Stomach (tissue), 9 donors: ENCODE results near the gene CENPA. TPM values are rescaled to one million over a fixed set of nuclear protein-coding genes. Genes with fewer than 3 reads are reported as not detected.

ENCODE experiments used
- DNase-seq, 2 donors: peaks; one replicate each; pipeline versions ENCODE4 v3.0.0 to v3.0.0-alpha.2; 2013 to 2019
- H3K27ac ChIP-seq, 5 donors: fragments of 200-600 bp in 4 of 5; sonication (generic) in 4 of 5; one replicate each; pipeline ENCODE4 v1.5.1; 2013 to 2019; ENCODE audit warnings: mild to moderate bottlenecking in 1 of 5, moderate library complexity in 1 of 5
- H3K27me3 ChIP-seq, 3 donors: fragments of 200-600 bp; sonication (generic); one replicate each; pipeline ENCODE4 v1.5.1; 2017 to 2019; ENCODE audit warnings: mixed run types in 1 of 3
- H3K36me3 ChIP-seq, 4 donors: fragments of 200-600 bp; sonication (generic); 1 replicate in 3 of 4; 2 replicates in 1 of 4; pipeline ENCODE4 v1.5.1; 2016 to 2019
- H3K4me1 ChIP-seq, 4 donors: fragments of 200-600 bp; sonication (generic); one replicate each; pipeline ENCODE4 v1.5.1; 2016 to 2019
- H3K4me3 ChIP-seq, 4 donors: fragments of 200-600 bp; sonication (generic) in 3 of 4; one replicate each; pipeline ENCODE4 v1.5.1; 2016 to 2019; ENCODE audit warnings: mild to moderate bottlenecking in 1 of 4
- H3K9me3 ChIP-seq, 4 donors: fragments of 200-600 bp; sonication (generic); one replicate each; pipeline ENCODE4 v1.5.1; 2016 to 2019
- EP300 ChIP-seq: sonication (generic); formaldehyde crosslinking; IDR thresholded peaks from one replicate; pipeline ENCODE4 v1.6.1; 2017; ENCODE audit warnings: antibody characterized with exemption
- POLR2A ChIP-seq, 4 donors: fragments of 450-650 bp; IDR thresholded peaks; one replicate each; pipeline ENCODE4 v1.6.1; 2016; ENCODE audit warnings: antibody characterized with exemption in 4 of 4, control low read depth in 2 of 4, mild to moderate bottlenecking in 1 of 4, moderate library complexity in 1 of 4
- POLR2AphosphoS5 ChIP-seq, 3 donors: sonication (generic); formaldehyde crosslinking; IDR thresholded peaks; one replicate each; pipeline ENCODE4 v1.6.1; 2016; ENCODE audit warnings: antibody characterized with exemption in 3 of 3
- WGBS, 5 donors: extraction: QIAGEN DNeasy Blood & Tissue Kit in 3 of 5; methylation state at CpG; one replicate each; pipeline versions ENCODE4 v1.1.5 to v1.1.7; 2013 to 2018; 5-methylcytosine and 5-hydroxymethylcytosine counted together
- intact Hi-C: fragments of 100-400 bp; cut with DNase I; formaldehyde crosslinking; loops from one replicate; pipeline ENCODE4 v1.15.1; 2023; ENCODE audit warnings: low total_unique reads
- polyA plus RNA-seq, 3 donors: library from polyadenylated mRNA; stranded (reverse); fragments of 200-250 nt; gene quantifications; one replicate each; pipeline ENCODE4 v1.2.3, GENCODE V29; 2013
- total RNA-seq, 5 donors: library from RNA; depleted of rRNA; stranded (reverse); fragments of >200 nt; gene quantifications; one replicate each; pipeline versions ENCODE4 v1.1.0 to v1.2.3, GENCODE V29; 2014 to 2016
- TF ChIP-seq, protein P1 (sequence below), 7 experiments: fragments of 450-650 bp in 4 of 7; fragments of 200-600 bp in 3 of 7; sonication (generic) in 3 of 7; IDR thresholded peaks; one replicate each; pipeline ENCODE4 v1.5.1; 2016 to 2019; ENCODE audit warnings: antibody characterized with exemption in 7 of 7, control low read depth in 2 of 7, mild to moderate bottlenecking in 1 of 7
- donor health status: healthy with polysubstance abuse.
- donor health status: Bipolar disorder and iron deficiency.
- donor health status: healthy.

The CENPA gene
- total and polyA plus RNA-seq, 8 donors = 2.0 to 4.0 (median 2.7) TPM; not detected in 4

- Histone ChIP-seq H3K4me1 (peaks cover 14 to 57% (median 51%) of the 10 kb centered on the region in 4 donors), H3K36me3 (no peaks in the 10 kb centered on the region), H3K27me3 (no peaks in the 10 kb centered on the region), H3K9me3 (no peaks in the 10 kb centered on the region), H3K4me3 (peak within 1 kb of the TSS; percentile 78 to 92 (median 88)), H3K27ac (peak within 1 kb of the TSS; percentile 90 to 94 (median 92))
- DNase-seq = peak; percentile 85 to 95
- no peak for TF ChIP-seq EP300
- TF ChIP-seq POLR2AphosphoS5 (IDR thresholded peaks at IDR 0.05) = peak; percentile 54 to 93 (median 88)
- TF ChIP-seq POLR2A (IDR thresholded peaks at IDR 0.05) = peak in 1 of 4 donors; percentile 48
- 0 to 1% (median 1%) methylated on average over 50 to 68 of the region's 68 CpGs for WGBS, 5 donors
- intact Hi-C loops = no loop called here
These were observed 21.6 kb upstream of the CENPA start, which contains the start of gene SLC35F6 for GRCh38 chr2:26764078-26764887. TSS of gene SLC35F6 (plus strand) at chr2:26764284. CDS start at chr2:26764350, 66 bp downstream.

- intact Hi-C loops = no loop called here
- Histone ChIP-seq H3K36me3 (no peaks in the 10 kb centered on the region), H3K4me3 (peak overlapping the region; percentile 78 to 92 (median 88)), H3K4me1 (peaks cover 21 to 63% (median 56%) of the 10 kb centered on the region in 4 donors), H3K27me3 (no peaks in the 10 kb centered on the region), H3K9me3 (no peaks in the 10 kb centered on the region), H3K27ac (peak overlapping the region; percentile 90 to 94 (median 92))
- DNase-seq = no peak
- no peak for TF ChIP-seq EP300
- 6 to 32% (median 15%) methylated on average over 3 of the region's 3 CpGs for WGBS, 5 donors
These were observed 20.9 kb upstream of the CENPA start for GRCh38 chr2:26764906-26765305.

DNA sequence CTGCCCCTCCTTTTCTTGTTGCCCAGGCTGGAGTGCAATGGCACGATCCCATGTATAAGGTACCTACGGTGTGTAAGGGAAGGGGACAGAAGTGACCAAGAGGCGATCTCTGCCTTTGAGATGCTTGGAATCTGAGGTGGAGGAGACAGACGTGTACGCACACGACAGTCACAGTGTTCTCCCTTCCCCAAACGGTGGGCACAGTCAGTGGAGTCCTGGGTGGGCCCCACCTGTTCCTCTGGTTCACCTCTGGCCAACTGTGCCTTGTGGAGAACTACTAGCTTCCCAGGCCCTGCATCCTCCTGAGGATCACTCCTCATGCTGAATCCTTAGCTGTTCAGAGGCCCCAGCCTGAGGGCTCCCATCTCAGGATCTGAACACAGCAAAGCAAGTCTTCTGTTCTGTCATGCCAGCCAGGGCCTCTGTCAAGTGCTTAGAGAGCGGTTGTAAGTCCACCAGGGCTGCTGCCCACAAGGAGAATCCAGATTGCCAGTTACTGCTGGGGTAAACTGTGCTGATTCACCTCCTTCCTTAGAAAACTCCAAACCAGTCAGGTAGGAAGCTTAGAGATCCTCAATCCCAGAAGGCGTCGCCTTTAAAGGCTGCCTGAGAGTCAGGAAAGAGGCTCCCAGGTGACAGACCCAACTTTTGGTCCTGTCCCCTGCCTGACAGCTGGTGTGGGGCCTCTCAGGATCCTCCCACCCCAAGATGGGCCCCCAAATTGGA is 20.2 kb upstream of the CENPA start:
- Histone ChIP-seq H3K4me3 (peak overlapping the region; percentile 78 to 92 (median 88)), H3K27me3 (no peaks in the 10 kb centered on the region), H3K27ac (peak overlapping the region in 4 of 5 donors; percentile 92 to 94 (median 92)), H3K4me1 (peaks cover 23 to 70% (median 63%) of the 10 kb centered on the region in 4 donors), H3K36me3 (no peaks in the 10 kb centered on the region), H3K9me3 (no peaks in the 10 kb centered on the region)
- WGBS, 5 donors = 78 to 89% (median 83%) methylated on average over 10 of the region's 10 CpGs
- no peak for DNase-seq
- intact Hi-C loops = no loop called here
- TF ChIP-seq POLR2AphosphoS5 (IDR thresholded peaks at IDR 0.05) = no peak
- no peak for TF ChIP-seq EP300
- TF ChIP-seq POLR2A (IDR thresholded peaks at IDR 0.05) = no peak
- TF ChIP-seq, protein P1, sequence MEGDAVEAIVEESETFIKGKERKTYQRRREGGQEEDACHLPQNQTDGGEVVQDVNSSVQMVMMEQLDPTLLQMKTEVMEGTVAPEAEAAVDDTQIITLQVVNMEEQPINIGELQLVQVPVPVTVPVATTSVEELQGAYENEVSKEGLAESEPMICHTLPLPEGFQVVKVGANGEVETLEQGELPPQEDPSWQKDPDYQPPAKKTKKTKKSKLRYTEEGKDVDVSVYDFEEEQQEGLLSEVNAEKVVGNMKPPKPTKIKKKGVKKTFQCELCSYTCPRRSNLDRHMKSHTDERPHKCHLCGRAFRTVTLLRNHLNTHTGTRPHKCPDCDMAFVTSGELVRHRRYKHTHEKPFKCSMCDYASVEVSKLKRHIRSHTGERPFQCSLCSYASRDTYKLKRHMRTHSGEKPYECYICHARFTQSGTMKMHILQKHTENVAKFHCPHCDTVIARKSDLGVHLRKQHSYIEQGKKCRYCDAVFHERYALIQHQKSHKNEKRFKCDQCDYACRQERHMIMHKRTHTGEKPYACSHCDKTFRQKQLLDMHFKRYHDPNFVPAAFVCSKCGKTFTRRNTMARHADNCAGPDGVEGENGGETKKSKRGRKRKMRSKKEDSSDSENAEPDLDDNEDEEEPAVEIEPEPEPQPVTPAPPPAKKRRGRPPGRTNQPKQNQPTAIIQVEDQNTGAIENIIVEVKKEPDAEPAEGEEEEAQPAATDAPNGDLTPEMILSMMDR (IDR thresholded peaks at IDR 0.05) = no peak

DNA sequence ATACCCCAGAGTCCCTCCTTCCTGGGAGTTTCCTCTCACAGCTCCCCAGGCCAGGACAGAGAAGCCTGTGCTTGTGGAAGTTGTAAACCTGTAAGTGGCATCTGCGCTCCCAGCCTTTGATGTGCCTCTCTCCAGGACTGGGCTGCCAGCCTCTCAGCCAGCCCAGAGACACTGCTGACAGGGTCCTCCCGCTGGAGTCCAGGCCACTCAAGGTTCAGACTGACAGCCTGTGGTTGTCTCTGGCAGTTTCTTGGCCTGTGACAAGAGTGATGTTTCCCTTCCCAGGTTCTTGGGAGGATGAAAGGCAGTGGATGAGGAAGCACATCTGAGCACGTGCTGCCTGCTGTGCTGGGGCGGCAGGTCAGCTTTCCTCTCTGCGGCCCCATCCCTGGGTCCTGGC is 18.7 kb upstream of the CENPA start:
- intact Hi-C loops = no loop called here
- Histone ChIP-seq H3K27me3 (no peaks in the 10 kb centered on the region), H3K9me3 (no peaks in the 10 kb centered on the region), H3K4me1 (peaks cover 37 to 85% (median 78%) of the 10 kb centered on the region in 4 donors), H3K27ac (peak overlapping the region in 3 of 5 donors; percentile 41 to 85 (median 84)), H3K36me3 (no peaks in the 10 kb centered on the region), H3K4me3 (no peak overlapping the region)
- 81 to 92% (median 83%) methylated on average over 5 of the region's 5 CpGs for WGBS, 5 donors
- DNase-seq = no peak
- TF ChIP-seq POLR2AphosphoS5 (IDR thresholded peaks at IDR 0.05) (no peak), POLR2A (IDR thresholded peaks at IDR 0.05) (no peak), EP300 (no peak)
- TF ChIP-seq, protein P1 (IDR thresholded peaks at IDR 0.05) = no peak

GRCh38 chr2:26767894-26768487 is 17.9 kb upstream of the CENPA start:
- Histone ChIP-seq H3K9me3 (no peaks in the 10 kb centered on the region), H3K27ac (peak overlapping the region in 3 of 5 donors; percentile 72 to 85 (median 84)), H3K27me3 (no peaks in the 10 kb centered on the region), H3K4me3 (no peak overlapping the region), H3K4me1 (peaks cover 46 to 94% (median 86%) of the 10 kb centered on the region in 4 donors), H3K36me3 (no peaks in the 10 kb centered on the region)
- 95 to 97% (median 96%) methylated on average over 5 of the region's 5 CpGs for WGBS, 5 donors
- intact Hi-C loops = no loop called here
- DNase-seq = peak in 1 of 2 donors; percentile 61
- TF ChIP-seq POLR2A (IDR thresholded peaks at IDR 0.05) = no peak
- TF ChIP-seq, protein P1 (IDR thresholded peaks at IDR 0.05) = no peak
- TF ChIP-seq EP300 = no peak
- TF ChIP-seq POLR2AphosphoS5 (IDR thresholded peaks at IDR 0.05) = no peak
